Uterus (tissue), 2 donors: ENCODE measurements around the gene SACM1L.

Source experiments
- CTCF ChIP-seq, 4 experiments: fragments of 200-600 bp in 2 of 4; fragments of 450-650 bp in 2 of 4; sonication (generic) in 2 of 4; IDR thresholded peaks; one replicate each; pipeline ENCODE4 v1.5.1; 2016 to 2019; ENCODE audit warnings: antibody characterized with exemption in 4 of 4, mild to moderate bottlenecking in 2 of 4, moderate library complexity in 1 of 4
- POLR2A ChIP-seq, 2 donors: fragments of 450-650 bp; IDR thresholded peaks; one replicate each; pipeline ENCODE4 v1.6.1; 2016; ENCODE audit warnings: antibody characterized with exemption in 2 of 2, mild to moderate bottlenecking in 1 of 2, moderate library complexity in 1 of 2

- TF ChIP-seq POLR2A (IDR thresholded peaks at IDR 0.05) (no peak), CTCF (IDR thresholded peaks at IDR 0.05) (no peak)
Observed at GRCh38 chr3:45792516-45793172, 103.4 kb downstream of the SACM1L start.
